ENCODE results near the gene BPIFB4.
"Not testable (repeated sequence)": the region's sequence is repeated elsewhere in the genome, so short reads cannot be mapped to it uniquely, and the experiment has no call there.

The BPIFB4 gene

GRCh38 chr20:33079259-33079658 is at the start of gene BPIFB4:
TSS of gene BPIFB4 (plus strand) at chr20:33079643. CDS start at chr20:33081527, 1,884 bp downstream.
- DNase-seq = no peak

GRCh38 chr20:33030076-33030475 is 49.4 kb upstream of the BPIFB4 start:
- DNase-seq = no peak

- no peak for DNase-seq
These were observed 48.9 kb upstream of the BPIFB4 start for GRCh38 chr20:33030569-33030968.

- no peak for DNase-seq
These were observed 47.9 kb upstream of the BPIFB4 start, which contains the start of gene BPIFB6 for GRCh38 chr20:33031531-33031930. TSS of gene BPIFB6 (plus strand) at chr20:33031648. CDS start at chr20:33031648, 0 bp downstream.

- DNase-seq = no peak
These were observed 46.9 kb upstream of the BPIFB4 start for GRCh38 chr20:33032555-33032954.

- DNase-seq = no peak
These were observed 46.1 kb upstream of the BPIFB4 start for GRCh38 chr20:33033381-33033780.

- DNase-seq = no peak
These were observed 45.3 kb upstream of the BPIFB4 start for GRCh38 chr20:33034115-33034514.

GRCh38 chr20:33034901-33035492 is 44.4 kb upstream of the BPIFB4 start:
- DNase-seq = no peak

GRCh38 chr20:33037456-33037855 is 42.0 kb upstream of the BPIFB4 start:
- DNase-seq = no peak

GRCh38 chr20:33038243-33038642 is 41.2 kb upstream of the BPIFB4 start:
- no peak for DNase-seq

GRCh38 chr20:33042430-33042829 is 37.0 kb upstream of the BPIFB4 start:
- no peak for DNase-seq

GRCh38 chr20:33042983-33043730 is 36.3 kb upstream of the BPIFB4 start:
- no peak for DNase-seq

GRCh38 chr20:33043731-33044181 is 35.7 kb upstream of the BPIFB4 start:
- no peak for DNase-seq

GRCh38 chr20:33045129-33045721 is 34.2 kb upstream of the BPIFB4 start:
- not testable (repeated sequence) for DNase-seq

GRCh38 chr20:33046412-33046811 is 33.0 kb upstream of the BPIFB4 start:
- DNase-seq = no peak

- no peak for DNase-seq
These were observed 28.1 kb upstream of the BPIFB4 start for GRCh38 chr20:33051333-33051732.

GRCh38 chr20:33053291-33054106 is 25.9 kb upstream of the BPIFB4 start, which contains the start of gene BPIFB3:
TSS of gene BPIFB3 (plus strand) at chr20:33053903. CDS start at chr20:33055436, 1,533 bp downstream.
- DNase-seq = no peak

- DNase-seq = no peak
These were observed 25.1 kb upstream of the BPIFB4 start for GRCh38 chr20:33054381-33054780.

GRCh38 chr20:33054791-33055190 is 24.7 kb upstream of the BPIFB4 start:
- DNase-seq = no peak

GRCh38 chr20:33059136-33059535 is 20.3 kb upstream of the BPIFB4 start:
- DNase-seq = no peak

GRCh38 chr20:33059741-33060390 is 19.6 kb upstream of the BPIFB4 start:
- no peak for DNase-seq

- no peak for DNase-seq
These were observed 17.8 kb upstream of the BPIFB4 start for GRCh38 chr20:33061658-33062028.

All from COR-L47 (cell line).